HT-29 (cell line): Measurements from ENCODE around the gene SHPK. TPM values are rescaled to one million over a fixed set of nuclear protein-coding genes. Genes with fewer than 3 reads are reported as not detected.
"Not testable (repeated sequence)": the region's sequence is repeated elsewhere in the genome, so short reads cannot be mapped to it uniquely, and the experiment has no call there.

Experiments used
- DNase-seq: peaks from one replicate; pipeline ENCODE4 v3.0.0-alpha.2; 2015; ENCODE audit warnings: low spot score
- total RNA-seq: library from RNA; depleted of rRNA; stranded (reverse); fragments of >200 nt; shearing (Covaris generic); gene quantifications from 2 replicates; pipeline ENCODE4 v1.2.3, GENCODE V29; 2014

SHPK gene
- total RNA-seq, 1 experiment from 2014 or later, result 16.1 TPM

DNA sequence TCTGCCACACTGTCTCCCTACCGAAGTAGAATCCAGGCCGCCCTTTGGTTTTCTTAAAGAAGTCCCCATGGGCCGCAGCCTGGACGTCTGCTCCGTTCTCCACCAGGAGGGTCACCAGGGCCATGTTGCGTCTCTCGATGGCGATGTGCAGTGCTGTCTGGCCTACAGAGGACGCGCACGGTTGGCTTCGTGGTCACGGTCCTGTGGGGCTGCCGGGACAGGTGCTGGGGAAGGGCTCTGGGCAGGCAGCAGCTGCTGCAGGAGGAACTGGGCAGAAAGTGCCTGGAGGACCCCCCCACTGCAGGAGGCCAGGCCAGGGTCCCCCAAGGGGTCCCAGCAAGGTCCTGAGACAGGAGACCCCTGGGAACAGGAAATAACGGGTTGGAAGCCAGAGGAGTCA, 45.8 kb downstream of the SHPK start:
- no peak for DNase-seq

DNA sequence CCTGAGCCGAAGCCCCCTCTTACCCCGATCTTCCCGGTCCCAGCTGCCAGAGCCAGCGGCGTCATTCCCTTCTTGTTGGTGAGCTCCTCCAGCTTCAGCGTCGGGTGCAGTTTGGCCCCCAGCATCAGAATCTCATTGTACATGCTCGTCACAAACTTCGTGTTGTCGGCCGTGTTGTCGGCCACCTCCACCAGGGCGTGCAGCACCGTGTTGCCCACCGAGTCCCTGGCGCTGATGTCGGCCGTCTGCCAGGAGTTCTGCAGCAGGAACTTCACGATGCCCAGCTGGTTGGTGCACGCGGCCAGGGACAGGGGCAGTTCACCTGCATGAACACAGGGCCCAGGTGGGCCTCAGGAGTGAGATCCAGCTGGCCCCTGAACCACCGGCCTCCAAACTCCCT, 46.3 kb downstream of the SHPK start:
- DNase-seq, result no peak

DNA sequence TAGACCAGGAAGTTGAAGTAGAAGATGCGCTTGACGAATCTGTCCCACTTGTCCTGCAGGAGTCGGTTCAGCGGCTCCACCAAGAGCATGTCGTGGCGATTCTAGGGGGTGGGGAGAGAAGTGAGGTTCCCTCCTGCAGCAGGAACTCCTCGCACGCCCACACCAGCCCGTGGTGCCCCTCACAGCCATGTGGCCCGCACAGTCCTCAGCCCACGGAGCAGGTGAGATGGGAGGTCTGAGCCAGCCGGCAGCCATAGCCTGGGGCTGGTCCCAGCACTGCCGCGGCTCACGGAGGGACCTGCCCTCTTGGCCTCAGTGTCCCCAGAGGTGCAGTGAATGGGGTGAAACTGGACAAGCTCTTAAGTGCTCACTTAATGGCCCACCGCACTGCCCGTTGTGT, 50.2 kb downstream of the SHPK start:
- no peak for DNase-seq

DNA sequence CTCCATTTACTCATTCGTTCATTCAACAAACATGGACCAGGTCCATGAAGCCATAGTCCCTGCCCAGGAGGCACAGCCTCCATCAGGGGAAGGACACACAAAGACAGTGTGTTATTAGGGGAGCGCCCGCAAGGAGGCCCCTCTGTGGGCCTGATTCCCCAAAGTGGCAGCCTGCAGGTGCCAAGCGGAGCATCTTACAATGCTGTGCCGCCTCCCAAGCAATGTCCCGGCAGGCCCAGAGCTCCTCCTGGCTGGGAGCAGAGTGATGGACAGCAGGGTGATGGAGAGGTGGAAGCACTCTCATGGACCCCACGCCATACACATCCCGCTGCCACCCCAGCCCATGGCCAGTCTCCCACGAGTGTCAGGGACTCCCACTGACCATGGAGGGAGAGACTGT, 52.6 kb downstream of the SHPK start:
- no peak for DNase-seq

DNA sequence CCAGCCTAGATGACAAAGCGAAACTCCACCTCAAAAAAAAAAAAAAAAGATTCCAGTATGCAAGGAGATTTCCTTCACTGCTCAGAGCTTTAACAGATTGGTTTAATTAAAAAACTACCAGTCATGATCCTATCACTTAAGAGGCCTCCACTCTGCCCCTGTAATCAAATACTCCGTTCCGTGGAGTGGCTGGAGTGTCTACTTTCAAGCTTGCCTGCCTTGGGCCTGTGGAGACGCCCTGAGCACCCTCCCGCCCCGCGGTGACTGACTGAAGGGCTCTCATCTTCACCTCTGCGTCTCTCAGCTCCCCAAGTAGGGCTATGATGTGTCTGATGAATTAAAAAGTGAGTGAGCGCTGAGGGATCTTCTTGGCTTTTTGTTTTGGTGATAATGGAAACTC, 53.1 kb downstream of the SHPK start:
- no peak for DNase-seq

DNA sequence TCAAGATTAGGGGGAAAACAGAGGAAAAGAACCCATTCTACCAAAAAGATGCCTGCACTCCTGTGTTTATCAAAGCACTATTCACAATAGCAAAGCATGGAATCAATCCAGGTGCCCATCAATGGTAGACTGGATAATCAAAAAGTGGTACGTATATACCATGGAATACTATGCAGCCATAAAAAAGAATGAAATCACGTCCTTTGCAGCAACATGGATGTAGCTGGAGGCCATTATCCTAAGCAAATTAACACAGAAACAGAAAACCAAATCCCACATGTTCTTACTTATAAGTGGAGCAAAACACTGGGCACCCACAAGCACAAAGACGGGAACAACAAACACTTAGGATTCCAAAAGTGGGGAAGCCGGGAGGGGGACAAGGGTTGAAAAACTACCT, 57.4 kb downstream of the SHPK start:
- not testable (repeated sequence) for DNase-seq

DNA sequence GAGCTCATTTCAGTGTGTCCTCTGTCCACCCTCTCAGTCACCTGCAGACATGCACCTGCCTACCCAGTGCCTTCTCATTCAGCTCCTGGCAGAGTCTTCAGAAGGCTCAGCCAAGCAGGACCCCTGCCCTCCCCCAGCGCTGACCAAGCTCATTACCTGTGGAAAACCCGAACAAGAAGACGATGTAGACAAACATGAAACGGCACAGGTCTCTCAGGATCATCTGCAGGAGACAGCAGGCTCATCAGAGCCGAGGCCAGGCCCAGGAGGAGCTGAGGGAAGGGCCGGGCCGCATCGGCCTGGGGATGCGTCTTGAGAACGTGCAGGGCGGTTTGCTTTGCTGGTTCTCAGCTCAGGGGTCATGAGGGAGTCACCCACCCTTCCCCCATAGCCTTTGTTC, 59.1 kb downstream of the SHPK start:
- no peak for DNase-seq

DNA sequence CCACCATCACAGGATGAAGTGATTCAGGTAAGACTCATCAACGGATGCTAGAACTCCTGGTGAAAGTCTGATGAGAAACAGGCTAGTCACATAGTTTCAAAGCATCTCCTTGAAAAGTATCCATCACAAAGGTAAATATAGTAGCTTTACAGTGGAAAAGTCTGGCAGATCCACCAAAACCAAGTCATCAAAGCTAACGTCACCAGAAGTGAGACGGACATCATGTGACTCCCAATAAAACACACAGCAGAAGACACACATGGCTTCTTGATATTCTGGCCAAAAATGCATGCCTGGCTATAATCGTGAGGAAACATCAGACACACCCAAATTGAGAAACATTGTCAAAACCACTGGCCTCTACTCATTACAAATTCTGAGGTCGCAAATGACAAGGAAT, 60.5 kb downstream of the SHPK start:
- DNase-seq, result no peak

DNA sequence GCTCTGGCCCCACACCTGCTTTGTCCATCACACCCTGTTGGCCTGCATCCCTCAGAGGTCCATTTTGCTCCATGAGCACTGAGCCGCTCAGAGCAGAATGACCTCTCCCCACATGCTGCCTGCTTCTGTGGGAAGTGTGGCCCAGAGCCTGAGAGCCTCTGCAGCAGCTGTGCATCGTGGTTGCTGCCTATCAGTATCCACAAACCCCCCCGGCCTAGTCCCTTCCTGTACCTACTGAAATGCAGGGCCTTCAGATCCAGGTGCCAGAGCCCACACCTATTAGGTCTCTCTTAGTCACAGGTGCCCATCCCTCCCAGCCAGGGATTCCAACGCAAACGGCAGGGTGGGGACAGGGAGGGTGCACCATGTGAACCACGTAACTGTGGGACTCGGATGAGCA, 61.8 kb downstream of the SHPK start:
- DNase-seq, result no peak

DNA sequence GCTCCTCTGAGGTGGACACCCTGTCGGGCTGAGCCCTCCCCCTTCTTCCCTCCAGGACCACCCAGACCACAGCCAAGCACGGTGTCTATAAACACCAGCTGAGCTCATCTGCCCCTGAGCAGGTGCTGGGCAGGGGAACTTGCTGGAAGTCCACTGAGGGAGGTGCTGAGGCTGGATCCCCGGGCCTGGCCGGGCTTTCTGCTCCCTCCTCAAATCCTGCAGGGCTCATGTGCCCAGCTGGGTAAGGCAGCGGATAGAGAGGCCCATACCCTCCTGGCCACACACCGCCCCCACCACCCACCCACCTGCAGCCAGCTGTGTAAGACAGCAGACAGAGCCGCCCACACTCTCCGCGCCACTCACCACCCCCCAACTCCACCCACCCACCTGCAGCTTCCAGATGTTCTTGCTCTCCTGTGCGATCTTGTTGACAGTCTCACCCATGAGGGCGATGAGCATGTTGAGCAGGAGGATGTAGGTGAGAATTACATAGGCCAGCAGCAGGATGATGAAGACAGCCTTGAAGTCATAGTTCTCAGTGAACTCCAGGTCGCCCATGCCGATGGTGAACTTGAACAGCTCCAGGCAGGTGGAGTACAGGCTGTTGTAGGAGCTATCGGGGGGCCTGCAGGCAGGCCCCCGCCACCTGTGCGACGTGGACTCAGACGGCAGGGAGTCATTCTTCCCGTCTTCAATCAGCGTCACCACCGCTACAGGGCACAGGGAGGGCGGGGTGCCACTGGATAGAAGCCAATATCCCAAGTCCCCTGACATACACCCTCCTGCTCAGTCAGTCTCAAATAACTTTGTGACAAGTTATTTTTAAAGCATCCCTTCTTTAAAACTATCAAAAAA, 62.6 kb downstream of the SHPK start:
- DNase-seq, result no peak

DNA sequence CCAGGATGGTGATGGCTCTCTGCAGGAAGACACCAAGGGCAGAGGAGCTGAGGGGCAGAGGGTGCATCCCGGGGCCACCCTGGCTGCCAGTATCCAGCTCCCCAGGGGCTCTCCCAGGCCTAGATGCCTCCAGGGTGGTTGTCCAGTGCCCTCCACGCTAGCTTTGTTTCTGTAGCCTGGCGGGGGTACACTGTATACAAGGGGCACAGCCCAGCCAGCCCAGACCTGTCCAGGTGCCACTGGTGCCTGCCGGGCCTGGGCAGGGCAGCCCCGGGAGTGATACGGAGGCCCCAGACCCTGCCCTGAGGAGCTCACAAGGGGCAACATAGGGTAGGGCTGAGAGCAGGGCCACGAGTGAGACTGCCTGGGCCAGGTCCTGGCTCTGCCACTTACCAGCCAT, 63.8 kb downstream of the SHPK start:
- DNase-seq, result no peak

DNA sequence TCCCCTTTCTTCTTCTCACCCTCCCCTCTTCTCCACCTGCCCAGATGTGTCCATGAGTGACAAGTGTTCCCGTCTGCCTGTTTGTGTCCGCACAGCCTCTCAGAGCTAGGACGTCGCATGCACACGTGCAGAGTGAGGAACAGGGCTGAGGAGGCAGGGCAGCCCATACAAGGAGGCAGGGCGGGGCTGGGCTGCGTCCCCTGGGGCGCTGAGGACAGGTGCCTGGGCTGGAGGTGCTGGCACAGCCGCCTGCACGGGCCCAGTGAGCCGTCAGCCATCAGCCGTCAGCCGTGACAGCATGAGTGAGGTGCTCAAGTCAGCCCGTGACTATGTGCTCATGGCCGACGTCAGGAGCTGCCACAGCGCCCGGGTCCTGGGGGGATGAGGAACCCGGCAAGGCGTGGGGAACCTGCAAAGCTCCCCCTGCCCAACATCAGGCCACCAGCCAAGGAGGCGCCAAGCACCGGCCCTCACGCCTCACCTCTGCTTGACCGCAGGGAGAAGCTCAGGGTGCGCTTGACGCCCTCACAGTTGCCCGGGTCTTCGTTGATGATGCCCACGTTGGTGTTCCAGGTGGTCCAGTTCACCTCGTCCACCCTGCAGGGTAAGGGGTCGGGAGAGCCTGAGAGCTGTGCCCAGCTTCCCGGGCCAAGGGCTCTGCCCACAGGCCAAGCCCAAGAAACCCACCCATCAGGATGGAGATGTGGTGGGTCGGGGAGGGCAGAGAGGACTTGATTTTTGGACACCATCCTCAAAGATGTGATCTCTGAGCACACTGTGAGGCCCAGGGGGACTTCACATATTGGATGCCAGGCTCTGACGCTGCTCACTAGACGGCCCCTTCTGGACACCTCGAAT, 64.8 kb downstream of the SHPK start:
- DNase-seq, result no peak

DNA sequence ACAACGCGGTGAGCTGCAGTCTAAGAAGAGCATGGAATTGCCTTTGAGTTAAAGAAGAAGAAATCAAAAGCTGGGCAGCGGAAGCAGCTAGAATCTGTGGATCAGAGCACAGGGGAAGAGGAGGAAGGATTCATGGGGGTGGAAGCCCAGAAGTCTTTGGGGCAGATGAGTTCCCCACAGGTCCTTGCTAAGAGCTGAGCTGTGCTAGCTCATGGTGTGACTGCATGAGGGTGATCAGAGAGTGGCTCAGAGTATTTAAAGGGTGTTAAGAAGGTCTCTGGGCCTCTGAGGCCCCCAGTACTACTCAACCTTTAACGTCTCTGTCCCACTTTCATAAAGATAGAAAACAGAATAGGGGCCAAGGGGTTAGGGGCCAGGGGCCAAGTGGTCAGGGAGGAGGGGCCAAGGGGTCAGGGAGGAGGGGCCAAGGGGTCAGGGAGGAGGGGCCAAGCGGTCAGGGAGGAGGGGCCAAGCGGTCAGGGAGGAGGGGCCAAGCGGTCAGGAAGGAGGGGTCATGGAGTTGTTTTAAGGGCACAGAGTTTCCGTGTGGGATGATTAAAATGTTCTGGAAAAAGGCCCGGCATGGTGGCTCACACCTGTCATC, 66.4 kb downstream of the SHPK start:
- no peak for DNase-seq

DNA sequence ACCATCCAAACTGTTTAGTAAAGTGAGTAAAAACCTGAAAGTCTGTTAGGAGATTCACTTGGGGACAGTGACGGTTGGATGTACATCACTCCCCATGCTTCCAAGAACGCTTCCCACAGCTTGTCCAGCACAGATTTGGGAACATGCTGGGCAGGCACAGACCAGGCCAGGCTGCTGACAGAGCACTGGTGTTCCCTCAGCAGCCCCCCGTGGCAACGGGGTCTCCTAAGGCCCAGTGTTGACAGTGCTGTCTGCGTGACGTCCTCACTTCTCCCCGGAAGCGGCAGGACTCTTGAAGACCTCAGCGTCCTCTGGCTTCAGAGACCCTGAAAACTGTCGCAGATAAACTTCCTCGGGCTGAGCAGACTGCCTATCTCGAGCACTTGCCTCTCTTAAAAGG, 69.5 kb downstream of the SHPK start:
- DNase-seq, result no peak

DNA sequence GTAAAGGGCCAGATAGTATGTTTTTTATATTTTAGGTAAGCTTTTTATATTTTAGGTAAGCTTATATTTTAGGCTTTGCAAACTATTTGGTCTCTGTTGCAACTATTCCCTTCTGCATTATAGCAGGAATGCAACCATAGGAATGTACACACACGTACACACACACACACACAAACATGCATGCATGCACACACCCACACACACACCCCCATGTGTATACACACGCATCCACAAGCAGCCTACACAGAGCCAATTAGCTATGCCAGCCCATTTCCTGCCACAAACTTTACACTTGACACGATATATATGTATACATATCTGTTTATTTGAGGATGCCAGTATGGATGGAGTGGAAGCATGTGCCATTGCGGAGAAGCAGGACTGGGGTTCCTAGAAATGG, 70.9 kb downstream of the SHPK start:
- no peak for DNase-seq

DNA sequence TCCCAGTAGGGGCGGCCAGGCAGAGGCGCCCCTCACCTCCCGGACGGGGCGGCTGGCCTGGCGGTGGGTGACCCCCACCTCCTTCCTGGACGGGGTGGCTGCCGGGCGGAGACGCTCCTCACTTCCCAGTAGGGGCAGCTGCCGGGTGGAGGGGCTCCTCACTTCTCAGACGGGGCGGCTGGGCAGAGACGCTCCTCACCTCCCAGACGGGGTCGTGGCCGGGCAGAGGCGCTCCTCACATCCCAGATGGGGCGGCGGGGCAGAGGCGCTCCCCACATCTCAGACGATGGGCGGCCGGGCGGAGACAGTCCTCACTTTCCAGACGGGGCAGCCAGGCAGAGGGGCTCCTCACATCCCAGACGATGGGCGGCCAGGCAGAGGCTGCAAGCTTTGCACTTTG, 71.8 kb downstream of the SHPK start:
- DNase-seq, result not testable (repeated sequence)

DNA sequence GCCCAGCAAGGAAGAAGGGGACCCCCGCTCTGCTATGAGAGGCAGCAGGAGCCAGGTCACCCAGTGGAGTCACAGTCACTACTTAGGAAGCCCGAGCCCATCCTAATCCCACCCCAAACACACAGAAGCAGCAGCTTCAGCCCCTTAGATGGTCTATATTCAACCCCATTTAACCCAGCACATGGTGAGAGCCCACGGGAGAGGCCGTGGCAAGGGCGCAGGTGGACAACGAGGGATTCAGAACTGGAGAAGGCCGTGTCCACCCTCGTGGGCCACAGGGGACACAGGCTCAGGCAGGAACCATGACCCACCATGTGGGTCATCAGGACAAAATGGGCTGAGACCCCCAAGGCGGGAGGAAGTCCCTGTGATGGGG, 76.8 kb downstream of the SHPK start:
- DNase-seq, result no peak

DNA sequence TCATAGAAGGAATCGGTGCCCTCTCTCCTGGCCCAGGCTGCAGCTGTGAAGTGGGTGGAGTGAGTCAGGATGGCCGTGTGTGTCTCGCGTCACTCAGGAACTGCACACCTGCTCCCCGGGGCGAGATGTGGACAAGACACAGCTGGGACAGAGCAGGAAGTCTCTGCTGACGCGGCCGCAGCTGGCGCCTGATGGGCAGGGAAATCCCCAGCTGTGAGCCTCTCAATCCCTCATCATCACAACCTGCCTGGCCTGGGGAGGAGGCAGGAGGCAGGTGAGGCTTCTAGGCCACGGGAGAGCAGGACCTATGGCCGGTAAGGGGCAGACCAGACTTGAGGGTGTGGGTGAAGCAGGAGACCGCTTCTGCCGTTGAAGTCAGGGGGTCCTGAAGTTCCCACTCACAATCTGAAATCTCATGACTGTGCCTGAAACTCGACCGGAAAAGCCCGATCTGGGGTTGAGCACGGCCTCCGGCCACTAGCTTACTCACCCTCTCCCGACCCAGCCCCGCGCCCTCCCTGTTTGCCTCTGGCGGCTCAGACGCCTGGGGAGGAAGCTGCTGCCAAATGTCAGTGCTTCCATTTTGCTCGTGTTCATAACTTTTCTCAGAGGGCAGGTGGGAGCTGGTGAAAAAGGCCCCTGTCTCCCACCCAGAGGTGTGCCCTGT, 77.3 kb downstream of the SHPK start:
- peak; percentile 64 for DNase-seq
